C4-2B (cell line): ENCODE measurements around the gene UBXN7.

Experiments used
- ZFX ChIP-seq: fragments of 450-650 bp; IDR thresholded peaks from 2 replicates; pipeline ENCODE4 v1.6.1; 2017
- TF ChIP-seq, protein P1 (sequence below): fragments of 450-650 bp; conservative IDR thresholded peaks from 2 replicates; pipeline ENCODE4 v1.5.1; 2017; ENCODE audit warnings: mild to moderate bottlenecking

DNA sequence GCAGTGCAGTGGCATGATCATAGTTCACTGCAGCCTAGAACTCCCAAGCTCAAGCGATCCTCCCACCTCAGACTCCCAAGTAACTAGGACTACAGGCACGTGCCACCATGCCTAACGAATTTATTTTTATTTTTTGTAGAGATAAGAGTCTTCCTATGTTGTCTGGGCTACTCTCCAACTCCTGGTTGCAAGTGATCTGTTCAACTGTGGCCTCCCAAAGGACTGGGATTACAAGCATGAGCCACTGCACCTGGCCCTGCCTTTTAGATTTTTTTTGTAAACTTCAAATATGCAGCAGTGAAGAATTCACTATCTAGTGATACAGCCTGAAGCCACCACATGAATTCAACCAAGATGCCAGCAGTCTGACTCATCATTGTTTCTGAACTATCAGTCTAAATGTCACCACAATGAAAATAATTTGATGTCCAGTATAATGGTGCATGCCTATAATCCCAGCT, 32.7 kb downstream of the UBXN7 start:
- TF ChIP-seq, protein P1, sequence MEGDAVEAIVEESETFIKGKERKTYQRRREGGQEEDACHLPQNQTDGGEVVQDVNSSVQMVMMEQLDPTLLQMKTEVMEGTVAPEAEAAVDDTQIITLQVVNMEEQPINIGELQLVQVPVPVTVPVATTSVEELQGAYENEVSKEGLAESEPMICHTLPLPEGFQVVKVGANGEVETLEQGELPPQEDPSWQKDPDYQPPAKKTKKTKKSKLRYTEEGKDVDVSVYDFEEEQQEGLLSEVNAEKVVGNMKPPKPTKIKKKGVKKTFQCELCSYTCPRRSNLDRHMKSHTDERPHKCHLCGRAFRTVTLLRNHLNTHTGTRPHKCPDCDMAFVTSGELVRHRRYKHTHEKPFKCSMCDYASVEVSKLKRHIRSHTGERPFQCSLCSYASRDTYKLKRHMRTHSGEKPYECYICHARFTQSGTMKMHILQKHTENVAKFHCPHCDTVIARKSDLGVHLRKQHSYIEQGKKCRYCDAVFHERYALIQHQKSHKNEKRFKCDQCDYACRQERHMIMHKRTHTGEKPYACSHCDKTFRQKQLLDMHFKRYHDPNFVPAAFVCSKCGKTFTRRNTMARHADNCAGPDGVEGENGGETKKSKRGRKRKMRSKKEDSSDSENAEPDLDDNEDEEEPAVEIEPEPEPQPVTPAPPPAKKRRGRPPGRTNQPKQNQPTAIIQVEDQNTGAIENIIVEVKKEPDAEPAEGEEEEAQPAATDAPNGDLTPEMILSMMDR: no peak
- TF ChIP-seq ZFX: no peak
